NCI-H2171 treated with DMSO at 0.1 percent for 48 hours (cell line): Measurements from ENCODE around the gene ATE1.
A peak's percentile ranks its signal among the peaks of the same experiment; 100 is the strongest.
"Not testable (repeated sequence)": the region's sequence is repeated elsewhere in the genome, so short reads cannot be mapped to it uniquely, and the experiment has no call there.

Experiments
- DNase-seq: peaks from one replicate; lab custom pipeline; 2025; lab: John Stamatoyannopoulos, UW

The ATE1 gene

GRCh38 chr10:121831777-121832176 lies 96.1 kb downstream of the ATE1 start:
- no peak for DNase-seq

- no peak for DNase-seq
These were observed 96.6 kb downstream of the ATE1 start for GRCh38 chr10:121831237-121831636.

GRCh38 chr10:121830101-121830500 lies 97.7 kb downstream of the ATE1 start:
- DNase-seq = peak; percentile 51

GRCh38 chr10:121828045-121828444 lies 99.8 kb downstream of the ATE1 start:
- DNase-seq = no peak

- not testable (repeated sequence) for DNase-seq
These were observed 101.1 kb downstream of the ATE1 start for GRCh38 chr10:121826773-121827172.

- DNase-seq = no peak
These were observed 103.8 kb downstream of the ATE1 start for GRCh38 chr10:121823993-121824463.

GRCh38 chr10:121822724-121823123 lies 105.1 kb downstream of the ATE1 start:
- no peak for DNase-seq

GRCh38 chr10:121822180-121822579 lies 105.7 kb downstream of the ATE1 start:
- no peak for DNase-seq

- no peak for DNase-seq
These were observed 108.8 kb downstream of the ATE1 start for GRCh38 chr10:121819049-121819448.

- no peak for DNase-seq
These were observed 109.2 kb downstream of the ATE1 start for GRCh38 chr10:121818599-121818998.

- DNase-seq = no peak
These were observed 111.6 kb downstream of the ATE1 start for GRCh38 chr10:121816197-121816596.

- DNase-seq = no peak
These were observed 114.0 kb downstream of the ATE1 start for GRCh38 chr10:121813857-121814256.

- DNase-seq = no peak
These were observed 114.5 kb downstream of the ATE1 start for GRCh38 chr10:121813211-121813815.

GRCh38 chr10:121812031-121812430 lies 115.8 kb downstream of the ATE1 start:
- no peak for DNase-seq

- no peak for DNase-seq
These were observed 116.4 kb downstream of the ATE1 start for GRCh38 chr10:121811386-121811785.

- no peak for DNase-seq
These were observed 119.0 kb downstream of the ATE1 start for GRCh38 chr10:121808835-121809234.

- DNase-seq = no peak
These were observed 123.4 kb downstream of the ATE1 start for GRCh38 chr10:121804460-121804859.

GRCh38 chr10:121803611-121804010 lies 124.2 kb downstream of the ATE1 start:
- DNase-seq = no peak

- DNase-seq = peak; percentile 83
These were observed 127.0 kb downstream of the ATE1 start for GRCh38 chr10:121800831-121801230.

- DNase-seq = no peak
These were observed 127.7 kb downstream of the ATE1 start for GRCh38 chr10:121800146-121800545.

GRCh38 chr10:121797490-121797889 lies 130.3 kb downstream of the ATE1 start:
- DNase-seq = no peak

- no peak for DNase-seq
These were observed 131.5 kb downstream of the ATE1 start for GRCh38 chr10:121796342-121796741.

GRCh38 chr10:121792198-121792597 lies 135.6 kb downstream of the ATE1 start:
- DNase-seq = no peak

- DNase-seq = no peak
These were observed 136.1 kb downstream of the ATE1 start for GRCh38 chr10:121791761-121792160.
